Trophoblast cell (in vitro differentiated cells and primary cell): ENCODE results near the gene ACAD8.
A peak's percentile ranks its signal among the peaks of the same experiment; 100 is the strongest.

ENCODE experiments used
- DNase-seq, 2 donors: peaks; one replicate each; pipeline ENCODE4 v3.0.0-alpha.2; 2016
- H2AFZ ChIP-seq: 2 replicates; pipeline ENCODE4 v1.6.1; 2013; ENCODE audit warnings: low read length, moderate library complexity, mild to moderate bottlenecking; ENCODE audit not compliant: insufficient read depth, poor library complexity
- H2AK5ac ChIP-seq: 2 replicates; pipeline ENCODE4 v1.6.1; 2013; ENCODE audit warnings: mild to moderate bottlenecking, low read length
- H2BK120ac ChIP-seq: 2 replicates; pipeline ENCODE4 v1.6.1; 2013; ENCODE audit warnings: low read length, mild to moderate bottlenecking, moderate library complexity; ENCODE audit not compliant: insufficient read depth, poor library complexity
- H2BK12ac ChIP-seq: 2 replicates; pipeline ENCODE4 v1.6.1; 2013; ENCODE audit warnings: mild to moderate bottlenecking, low read length, moderate library complexity
- H2BK5ac ChIP-seq: 2 replicates; pipeline ENCODE4 v1.6.1; 2013; ENCODE audit warnings: low read length, low read depth, moderate library complexity, mild to moderate bottlenecking; ENCODE audit not compliant: poor library complexity
- H3K14ac ChIP-seq: 2 replicates; pipeline ENCODE4 v1.6.1; 2013; ENCODE audit warnings: mild to moderate bottlenecking, low read length
- H3K18ac ChIP-seq: 2 replicates; pipeline ENCODE4 v1.6.1; 2013; ENCODE audit warnings: mild to moderate bottlenecking, low read length
- H3K23ac ChIP-seq: 2 replicates; pipeline ENCODE4 v1.6.1; 2013; ENCODE audit warnings: low read length
- H3K27ac ChIP-seq: 2 replicates; pipeline ENCODE4 v1.5.1; 2013; ENCODE audit warnings: low read depth, mild to moderate bottlenecking, inconsistent platforms, low read length, moderate library complexity
- H3K27me3 ChIP-seq: 2 replicates; pipeline ENCODE4 v1.6.1; 2013; ENCODE audit warnings: inconsistent platforms, mild to moderate bottlenecking, low read length, moderate library complexity; ENCODE audit not compliant: insufficient read depth
- H3K36me3 ChIP-seq, 2 experiments: 1 replicate in 1 of 2; 2 replicates in 1 of 2; pipeline ENCODE4 v1.6.1; 2013; ENCODE audit warnings: low read length in 2 of 2, mild to moderate bottlenecking in 2 of 2, moderate library complexity in 1 of 2; ENCODE audit not compliant: insufficient read depth in 2 of 2, control insufficient read depth in 1 of 2
- H3K4ac ChIP-seq: 2 replicates; pipeline ENCODE4 v1.6.1; 2013; ENCODE audit warnings: low read depth, mild to moderate bottlenecking, low read length, moderate library complexity
- H3K4me1 ChIP-seq, 2 experiments: 1 replicate in 1 of 2; 2 replicates in 1 of 2; pipeline ENCODE4 v1.6.1; 2013; ENCODE audit warnings: low read length in 2 of 2, mild to moderate bottlenecking in 2 of 2, moderate library complexity in 1 of 2; ENCODE audit not compliant: insufficient read depth in 2 of 2, control insufficient read depth in 1 of 2
- H3K4me2 ChIP-seq: 2 replicates; pipeline ENCODE4 v1.6.1; 2013; ENCODE audit warnings: inconsistent platforms, mild to moderate bottlenecking, low read length, moderate library complexity
- H3K4me3 ChIP-seq: 2 replicates; pipeline ENCODE4 v1.5.1; 2013; ENCODE audit warnings: mild to moderate bottlenecking, low read depth, low read length, inconsistent platforms
- H3K79me1 ChIP-seq: one replicate; pipeline ENCODE4 v1.6.1; 2013; ENCODE audit warnings: low read length
- H3K79me2 ChIP-seq: 2 replicates; pipeline ENCODE4 v1.6.1; 2013; ENCODE audit warnings: low read length, mild to moderate bottlenecking; ENCODE audit not compliant: control insufficient read depth, insufficient read depth, poor library complexity
- H3K9ac ChIP-seq: 2 replicates; pipeline ENCODE4 v1.6.1; 2013; ENCODE audit warnings: mild to moderate bottlenecking, low read length
- H3K9me3 ChIP-seq: 2 replicates; pipeline ENCODE4 v1.6.1; 2013; ENCODE audit warnings: low read depth, mild to moderate bottlenecking, control low read depth, inconsistent platforms, low read length; ENCODE audit not compliant: insufficient read depth
- H4K12ac ChIP-seq: 2 replicates; pipeline ENCODE4 v1.6.1; 2013; ENCODE audit warnings: low read depth, mild to moderate bottlenecking, low read length, moderate library complexity
- H4K8ac ChIP-seq: 2 replicates; pipeline ENCODE4 v1.6.1; 2013; ENCODE audit warnings: low read depth, mild to moderate bottlenecking, low read length, moderate library complexity
- H4K91ac ChIP-seq: one replicate; pipeline ENCODE4 v1.6.1; 2013; ENCODE audit warnings: low read depth, mild to moderate bottlenecking, low read length, moderate library complexity
- WGBS: extraction: QIAGEN DNeasy Blood & Tissue Kit; methylation state at CpG from one replicate; pipeline ENCODE4 v1.1.7; 2013; ENCODE audit warnings: missing lambda C conversion rate; ENCODE audit not compliant: insufficient read length, insufficient coverage; ENCODE audit errors: extremely low coverage; 5-methylcytosine and 5-hydroxymethylcytosine counted together

ACAD8 gene

DNA sequence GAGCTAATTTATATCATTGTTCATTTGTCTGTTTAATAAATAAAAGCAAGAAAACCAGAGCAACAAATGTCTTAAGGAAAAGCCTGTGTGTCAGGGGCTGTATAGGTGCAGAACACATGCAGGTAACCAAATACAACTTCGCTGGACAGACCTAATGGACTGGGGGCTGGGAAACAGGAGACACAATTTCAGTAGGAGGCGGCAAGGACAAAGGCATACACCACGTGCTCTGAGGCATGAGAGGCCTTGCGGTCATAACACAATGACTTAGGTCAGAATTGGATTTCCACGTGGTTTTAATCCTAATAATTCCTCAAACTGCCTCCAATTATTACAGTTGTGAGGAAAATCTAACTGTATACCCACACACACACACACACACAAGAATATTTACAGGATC, 14.1 kb downstream of the ACAD8 start:
- Histone ChIP-seq H2AFZ (no peak overlapping the region), H3K23ac (no peak overlapping the region), H3K14ac (no peak overlapping the region), H3K9ac (no peak overlapping the region), H3K4me3 (no peak overlapping the region), H3K18ac (no peak overlapping the region), H3K79me2 (no peaks in the 10 kb centered on the region), H3K4me2 (no peak overlapping the region), H3K79me1 (no peaks in the 10 kb centered on the region), H3K36me3 (peaks cover 4 to 6% of the 10 kb centered on the region in 2 experiments), H2BK120ac (no peak overlapping the region), H3K27ac (no peak overlapping the region), H4K8ac (no peak overlapping the region), H2BK5ac (no peak overlapping the region), H3K27me3 (no peaks in the 10 kb centered on the region), H4K12ac (no peak overlapping the region), H2BK12ac (no peak overlapping the region), H3K4me1 (peaks cover 2 to 5% of the 10 kb centered on the region in 2 experiments), H4K91ac (no peak overlapping the region), H3K9me3 (no peaks in the 10 kb centered on the region), H3K4ac (no peak overlapping the region), H2AK5ac (no peak overlapping the region)
- no CpG with 5 or more reads among the region's 5 CpGs for WGBS
- peak in 1 of 2 donors; percentile 27 for DNase-seq

DNA sequence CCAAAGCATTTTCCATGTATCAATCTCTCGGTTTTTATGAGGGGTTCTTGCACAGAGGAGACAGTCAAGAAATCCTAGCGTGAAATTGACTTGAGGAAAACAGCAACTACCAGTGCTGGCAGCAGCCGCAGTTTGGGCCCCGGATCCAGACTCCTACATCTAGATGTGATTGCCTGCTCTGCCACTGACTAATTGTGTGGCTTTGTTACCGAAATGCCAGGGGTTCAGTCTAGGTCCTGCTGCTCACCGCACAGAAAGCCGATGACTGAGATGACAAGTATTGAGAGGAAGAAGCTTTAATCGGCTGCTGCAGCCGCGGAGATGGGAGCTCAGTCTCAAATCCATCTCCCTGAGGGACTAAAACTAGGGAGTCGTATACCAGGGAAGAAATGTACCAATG, 14.6 kb downstream of the ACAD8 start:
- Histone ChIP-seq H2BK12ac (no peak overlapping the region), H3K79me1 (no peaks in the 10 kb centered on the region), H2AK5ac (no peak overlapping the region), H3K4me1 (peaks cover 2 to 5% of the 10 kb centered on the region in 2 experiments), H3K4me3 (no peak overlapping the region), H4K91ac (no peak overlapping the region), H3K9me3 (no peaks in the 10 kb centered on the region), H3K4me2 (no peak overlapping the region), H3K36me3 (peaks cover 3% of the 10 kb centered on the region in 2 experiments), H4K12ac (no peak overlapping the region), H2BK120ac (no peak overlapping the region), H3K23ac (no peak overlapping the region), H3K27ac (no peak overlapping the region), H3K14ac (no peak overlapping the region), H3K27me3 (peaks cover 2% of the 10 kb centered on the region), H3K18ac (no peak overlapping the region), H3K9ac (no peak overlapping the region), H4K8ac (no peak overlapping the region), H3K4ac (no peak overlapping the region), H2BK5ac (no peak overlapping the region), H2AFZ (no peak overlapping the region), H3K79me2 (no peaks in the 10 kb centered on the region)
- no CpG with 5 or more reads among the region's 11 CpGs for WGBS
- no peak for DNase-seq

DNA sequence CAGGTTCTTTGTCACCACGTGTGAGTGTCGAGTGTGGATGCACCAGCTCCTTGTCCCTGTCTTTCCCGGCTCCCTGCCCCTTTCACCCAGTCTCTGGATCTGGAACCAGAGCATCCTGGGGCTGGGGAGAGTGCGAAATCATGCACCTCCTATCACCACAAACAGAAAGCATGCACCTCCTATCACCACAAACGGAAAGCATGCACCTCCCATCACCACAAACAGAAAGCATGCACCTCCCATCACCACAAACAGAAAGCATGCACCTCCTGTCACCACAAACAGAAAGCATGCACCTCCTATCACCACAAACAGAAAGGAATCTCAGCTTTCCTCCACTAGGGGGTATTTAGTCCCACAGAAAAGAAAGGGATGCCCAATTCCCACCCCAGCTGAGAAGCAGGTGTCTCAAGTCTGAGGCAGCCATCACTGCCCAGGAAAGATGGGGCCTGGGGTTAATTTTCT, 16.9 kb downstream of the ACAD8 start:
- Histone ChIP-seq H3K36me3 (no peaks in the 10 kb centered on the region), H3K9ac (no peak overlapping the region)

DNA sequence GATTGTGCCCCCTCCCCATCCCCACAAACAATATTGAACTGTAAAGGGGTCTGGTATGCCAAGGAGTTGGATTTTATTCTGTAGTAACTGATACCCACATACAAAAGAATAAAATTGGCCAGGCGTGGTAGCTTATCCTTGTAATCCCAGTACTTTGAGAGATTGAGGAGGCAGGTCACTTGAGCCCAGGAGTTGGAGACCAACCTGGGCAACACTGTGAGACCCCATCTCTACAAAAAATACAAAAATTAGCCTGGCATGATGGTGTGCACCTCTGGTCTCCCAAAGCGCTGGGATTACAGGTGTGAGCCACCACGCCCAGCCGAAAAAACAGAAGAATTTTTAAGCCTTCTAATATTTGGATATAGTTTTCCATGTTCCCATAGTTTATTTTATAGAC, 18.6 kb downstream of the ACAD8 start:
- Histone ChIP-seq H2AK5ac (no peak overlapping the region), H4K12ac (no peak overlapping the region), H4K91ac (no peak overlapping the region), H3K14ac (no peak overlapping the region), H3K9me3 (peaks cover 6% of the 10 kb centered on the region), H3K36me3 (no peaks in the 10 kb centered on the region), H3K79me1 (no peaks in the 10 kb centered on the region), H3K27me3 (peaks cover 21% of the 10 kb centered on the region), H3K4me2 (no peak overlapping the region), H4K8ac (no peak overlapping the region), H3K9ac (no peak overlapping the region), H2BK120ac (no peak overlapping the region), H3K4me3 (no peak overlapping the region), H2BK12ac (no peak overlapping the region), H3K4ac (no peak overlapping the region), H3K27ac (no peak overlapping the region), H3K18ac (no peak overlapping the region), H2BK5ac (no peak overlapping the region), H2AFZ (no peak overlapping the region), H3K23ac (no peak overlapping the region), H3K4me1 (peaks cover 7 to 19% of the 10 kb centered on the region in 2 experiments), H3K79me2 (no peaks in the 10 kb centered on the region)
- no peak for DNase-seq
- WGBS = no CpG with 5 or more reads among the region's 4 CpGs

More for the DNA sequence above, 16.9 kb downstream of the ACAD8 start:
- no peak for DNase-seq
- Histone ChIP-seq H4K8ac (no peak overlapping the region), H3K9me3 (no peaks in the 10 kb centered on the region), H3K4ac (no peak overlapping the region), H3K4me2 (no peak overlapping the region), H2AFZ (no peak overlapping the region), H3K79me2 (no peaks in the 10 kb centered on the region), H2BK12ac (no peak overlapping the region), H3K79me1 (no peaks in the 10 kb centered on the region), H2BK120ac (no peak overlapping the region), H3K23ac (no peak overlapping the region), H3K14ac (no peak overlapping the region), H3K4me3 (no peak overlapping the region), H3K27ac (no peak overlapping the region), H4K91ac (no peak overlapping the region), H2AK5ac (no peak overlapping the region), H4K12ac (no peak overlapping the region), H2BK5ac (no peak overlapping the region), H3K4me1 (peaks cover 2 to 5% of the 10 kb centered on the region in 2 experiments), H3K27me3 (peaks cover 4% of the 10 kb centered on the region), H3K18ac (no peak overlapping the region)
- no CpG with 5 or more reads among the region's 5 CpGs for WGBS
